KBM-7 (cell line): ENCODE data around the gene TMEM63B.
A peak's percentile ranks its signal among the peaks of the same experiment; 100 is the strongest.

Experiments
- DNase-seq: peaks from one replicate; pipeline ENCODE4 v3.0.0-alpha.2; 2015
- in situ Hi-C: fragments of 300-500 bp; cut with MboI; formaldehyde crosslinking; loops from 2 replicates; pipeline ENCODE4 v1.14.3; 2020; ENCODE audit warnings: low sequenced_read_pairs, low pct_unique_long_range_greater_than_20kb, mixed read lengths

TMEM63B gene

GRCh38 chr6:44113414-44113813, 13.9 kb upstream of the TMEM63B start:
- DNase-seq: no peak
- in situ Hi-C loops: no loop called here

- in situ Hi-C loops: no loop called here
- no peak for DNase-seq
These were observed 11.5 kb upstream of the TMEM63B start for GRCh38 chr6:44115866-44116265.

- DNase-seq: no peak
- in situ Hi-C loops: no loop called here
These were observed 10.5 kb upstream of the TMEM63B start for GRCh38 chr6:44116641-44117382.

- no peak for DNase-seq
- in situ Hi-C loops: no loop called here
These were observed 9.8 kb upstream of the TMEM63B start for GRCh38 chr6:44117397-44118128.

GRCh38 chr6:44119704-44120262, 7.6 kb upstream of the TMEM63B start:
- no peak for DNase-seq
- in situ Hi-C loops: no loop called here

- no peak for DNase-seq
- in situ Hi-C loops: no loop called here
These were observed 6.5 kb upstream of the TMEM63B start for GRCh38 chr6:44120692-44121443.

GRCh38 chr6:44122801-44123200, 4.6 kb upstream of the TMEM63B start:
- in situ Hi-C loops: no loop called here
- DNase-seq: peak; percentile 50

GRCh38 chr6:44123544-44123943, 3.8 kb upstream of the TMEM63B start:
- in situ Hi-C loops: no loop called here
- no peak for DNase-seq

- DNase-seq: peak; percentile 66
- in situ Hi-C loops: no loop called here
These were observed 819 bp upstream of the TMEM63B start for GRCh38 chr6:44126320-44127149.

- in situ Hi-C loops: no loop called here
- peak; percentile 37 for DNase-seq
These were observed 915 bp downstream of the TMEM63B start for GRCh38 chr6:44128020-44128917.

- in situ Hi-C loops: no loop called here
These were observed 2.5 kb downstream of the TMEM63B start for GRCh38 chr6:44129841-44130322.

GRCh38 chr6:44131892-44132291, 4.5 kb downstream of the TMEM63B start:
- DNase-seq: no peak
- in situ Hi-C loops: no loop called here

More at GRCh38 chr6:44129841-44130322, 2.5 kb downstream of the TMEM63B start:
- DNase-seq: no peak

- DNase-seq: no peak
- in situ Hi-C loops: no loop called here
These were observed 5.1 kb downstream of the TMEM63B start for GRCh38 chr6:44132476-44132875.

GRCh38 chr6:44133003-44133931, 5.9 kb downstream of the TMEM63B start:
- no peak for DNase-seq
- in situ Hi-C loops: no loop called here

- in situ Hi-C loops: no loop called here
- no peak for DNase-seq
These were observed 6.8 kb downstream of the TMEM63B start for GRCh38 chr6:44133981-44134711.

GRCh38 chr6:44135173-44135758, 7.9 kb downstream of the TMEM63B start:
- in situ Hi-C loops: no loop called here
- DNase-seq: no peak
